Mammary epithelial cell (primary cell): ENCODE data around the gene HAUS1.

ENCODE experiments used
- CTCF ChIP-seq, 2 donors: IDR thresholded peaks in 1 of 2; conservative IDR thresholded peaks in 1 of 2; 2 replicates each; pipeline ENCODE4 v1.5.1; 2011 to 2012; ENCODE audit warnings: inconsistent platforms in 2 of 2, low read length in 2 of 2, mild to moderate bottlenecking in 2 of 2, control low read depth in 1 of 2, low read depth in 1 of 2; ENCODE audit not compliant: insufficient read depth in 1 of 2; ENCODE audit errors: extremely low read depth in 1 of 2
- EZH2 ChIP-seq: IDR thresholded peaks from 2 replicates; pipeline ENCODE4 v1.6.1; 2012; ENCODE audit warnings: low read length, inconsistent platforms, borderline replicate concordance

- TF ChIP-seq CTCF (conservative IDR thresholded peaks at IDR 0.05 in 1 of 2, IDR thresholded peaks at IDR 0.05 in 1 of 2; ENCODE audit: extremely low read depth in 1 of 2, insufficient read depth in 1 of 2, low read depth in 1 of 2, low read length in 2 of 2) (no peak), EZH2 (no peak)
Observed at GRCh38 chr18:46060359-46060841, 43.8 kb upstream of the HAUS1 start.
